Inferior parietal cortex (tissue), 1 donor: Measurements from ENCODE around the gene CCRL2.
"Not testable (repeated sequence)": the region's sequence is repeated elsewhere in the genome, so short reads cannot be mapped to it uniquely, and the experiment has no call there.

ENCODE experiments used
- DNase-seq: peaks from one replicate; pipeline ENCODE4 v3.0.0-alpha.2; 2016; ENCODE audit errors: extremely low spot score

CCRL2 gene

GRCh38 chr3:46380471-46381221 lies 26.4 kb upstream of the CCRL2 start:
- DNase-seq = no peak

- no peak for DNase-seq
These were observed 25.4 kb upstream of the CCRL2 start for GRCh38 chr3:46381625-46382024.

GRCh38 chr3:46383211-46383950 lies 23.7 kb upstream of the CCRL2 start:
- DNase-seq = no peak

- DNase-seq = no peak
These were observed 23.1 kb upstream of the CCRL2 start for GRCh38 chr3:46383951-46384330.

GRCh38 chr3:46386205-46386604 lies 20.9 kb upstream of the CCRL2 start:
- no peak for DNase-seq

- not testable (repeated sequence) for DNase-seq
These were observed 18.2 kb upstream of the CCRL2 start for GRCh38 chr3:46388847-46389246.

GRCh38 chr3:46389306-46389705 lies 17.8 kb upstream of the CCRL2 start:
- no peak for DNase-seq

- not testable (repeated sequence) for DNase-seq
These were observed 15.5 kb upstream of the CCRL2 start for GRCh38 chr3:46391526-46391925.

GRCh38 chr3:46393011-46393410 lies 14.0 kb upstream of the CCRL2 start:
- DNase-seq = no peak

GRCh38 chr3:46393554-46394434 lies 13.3 kb upstream of the CCRL2 start:
- no peak for DNase-seq

GRCh38 chr3:46395210-46395661 lies 11.8 kb upstream of the CCRL2 start:
- no peak for DNase-seq

GRCh38 chr3:46395766-46396530 lies 11.1 kb upstream of the CCRL2 start:
- no peak for DNase-seq

- DNase-seq = no peak
These were observed 9.9 kb upstream of the CCRL2 start for GRCh38 chr3:46397111-46397510.

- DNase-seq = no peak
These were observed 8.7 kb upstream of the CCRL2 start for GRCh38 chr3:46398186-46398955.

GRCh38 chr3:46399098-46399497 lies 8.0 kb upstream of the CCRL2 start:
- DNase-seq = no peak

- DNase-seq = no peak
These were observed 7.5 kb upstream of the CCRL2 start for GRCh38 chr3:46399557-46399956.

GRCh38 chr3:46400000-46400734 lies 6.9 kb upstream of the CCRL2 start:
- DNase-seq = no peak

- no peak for DNase-seq
These were observed 6.2 kb upstream of the CCRL2 start for GRCh38 chr3:46400846-46401245.

GRCh38 chr3:46401579-46401978 lies 5.5 kb upstream of the CCRL2 start:
- DNase-seq = no peak

GRCh38 chr3:46402902-46403301 lies 4.2 kb upstream of the CCRL2 start:
- DNase-seq = not testable (repeated sequence)
